H1 (cell line): ENCODE results near the gene BABAM2. TPM values are rescaled to one million over a fixed set of nuclear protein-coding genes. Genes with fewer than 3 reads are reported as not detected.

Experiments used
- CTCF ChIA-PET: fragments of 300-600 bp; sonication (Branson Sonifier 250); formaldehyde crosslinking; loops from one replicate; lab custom pipeline; 2021; ENCODE audit not compliant: partially characterized antibody; lab: Charles Lee
- POLR2A ChIA-PET: fragments of 300-600 bp; sonication (Branson Sonifier 250); formaldehyde crosslinking; loops from one replicate; lab custom pipeline; 2021; ENCODE audit warnings: inconsistent platforms; ENCODE audit not compliant: partially characterized antibody; lab: Charles Lee
- DNase-seq, 2 experiments: peaks; one replicate each; pipeline versions ENCODE4 v3.0.0 to v3.0.0-alpha.2; 2010 to 2022; ENCODE audit warnings: low spot score in 2 of 2, low read depth in 1 of 2, mixed read lengths in 1 of 2
- FAIRE-seq: peaks from 2 replicates; lab custom pipeline; 2011; peaks lifted over from hg19 to GRCh38; lab: Jason Lieb, UNC
- H2AFZ ChIP-seq: 2 replicates; pipeline ENCODE4 v1.8.1; 2012; ENCODE audit warnings: low read length, inconsistent platforms
- H2AK5ac ChIP-seq: 2 replicates; pipeline ENCODE4 v1.6.1; 2013; ENCODE audit warnings: low read depth, low read length
- H2BK120ac ChIP-seq: replicated peaks from 2 replicates; pipeline ENCODE3; 2013; ENCODE audit warnings: low read depth, low read length, inconsistent platforms
- H2BK12ac ChIP-seq: 2 replicates; pipeline ENCODE4 v1.6.1; 2013; ENCODE audit warnings: low read depth, low read length
- H2BK15ac ChIP-seq: 2 replicates; pipeline ENCODE4 v1.6.1; 2013; ENCODE audit warnings: low read length
- H2BK20ac ChIP-seq: 2 replicates; pipeline ENCODE4 v1.6.1; 2013; ENCODE audit warnings: low read length
- H2BK5ac ChIP-seq: 2 replicates; pipeline ENCODE4 v1.6.1; 2013; ENCODE audit warnings: low read depth, low read length
- H3K14ac ChIP-seq: 2 replicates; pipeline ENCODE4 v1.6.1; 2013; ENCODE audit warnings: inconsistent platforms; ENCODE audit not compliant: insufficient read length
- H3K18ac ChIP-seq: 2 replicates; pipeline ENCODE4 v1.6.1; 2013; ENCODE audit warnings: low read length; ENCODE audit errors: extremely low read depth
- H3K23ac ChIP-seq: 2 replicates; pipeline ENCODE4 v1.6.1; 2013; ENCODE audit warnings: inconsistent platforms; ENCODE audit not compliant: insufficient read length
- H3K23me2 ChIP-seq: 2 replicates; pipeline ENCODE4 v1.6.1; 2013; ENCODE audit warnings: low read depth, low read length
- H3K27ac ChIP-seq: 2 replicates; pipeline ENCODE4 v1.6.1; 2011; ENCODE audit warnings: low read depth, low read length, inconsistent platforms
- H3K27me3 ChIP-seq, 4 experiments: replicated peaks in 1 of 4; 1 replicate in 1 of 4; 2 replicates in 3 of 4; pipeline versions ENCODE4 v1.6.1 to v1.8.1; 2011 to 2013; ENCODE audit warnings: low read length in 3 of 4, mild to moderate bottlenecking in 3 of 4, inconsistent platforms in 2 of 4, mixed read lengths in 2 of 4, moderate library complexity in 1 of 4; ENCODE audit not compliant: control insufficient read depth in 3 of 4, insufficient read depth in 3 of 4; ENCODE audit errors: extremely low read depth in 1 of 4
- H3K36me3 ChIP-seq, 4 experiments: 2 replicates each; pipeline versions ENCODE4 v1.6.1 to v1.8.1; 2011 to 2013; ENCODE audit warnings: mild to moderate bottlenecking in 4 of 4, low read length in 3 of 4, moderate library complexity in 2 of 4, control low read depth in 1 of 4, inconsistent platforms in 1 of 4; ENCODE audit not compliant: insufficient read depth in 4 of 4, control insufficient read depth in 2 of 4
- H3K4ac ChIP-seq: replicated peaks from 2 replicates; pipeline ENCODE3; 2013; ENCODE audit warnings: low read length, low read depth, mixed read lengths, inconsistent platforms; ENCODE audit not compliant: insufficient read length
- H3K4me1 ChIP-seq, 4 experiments: replicated peaks in 1 of 4; 1 replicate in 1 of 4; 2 replicates in 3 of 4; pipeline versions ENCODE4 v1.6.1 to v1.8.1; 2011 to 2013; ENCODE audit warnings: low read length in 3 of 4, inconsistent platforms in 2 of 4, mixed read lengths in 1 of 4; ENCODE audit not compliant: insufficient read depth in 4 of 4, control insufficient read depth in 3 of 4
- H3K4me2 ChIP-seq, 2 experiments: 2 replicates each; pipeline versions ENCODE4 v1.6.1 to v1.8.1; 2011 to 2013; ENCODE audit warnings: low read depth in 2 of 2, low read length in 2 of 2, control low read depth in 1 of 2, inconsistent platforms in 1 of 2, mild to moderate bottlenecking in 1 of 2; ENCODE audit not compliant: insufficient read depth in 1 of 2
- H3K4me3 ChIP-seq, 4 experiments: fragments of 200-600, 300-600 bp in 1 of 4; sonication (generic), shearing (Covaris generic), sonication (Bioruptor Twin) in 1 of 4; 2 replicates each; pipeline versions ENCODE4 v1.5.1 to v1.8.1; 2011 to 2016; ENCODE audit warnings: low read length in 4 of 4, low read depth in 3 of 4, control low read depth in 2 of 4, inconsistent platforms in 2 of 4, mild to moderate bottlenecking in 2 of 4, mixed read lengths in 1 of 4, moderate library complexity in 1 of 4; ENCODE audit not compliant: insufficient read depth in 2 of 4; ENCODE audit errors: extremely low read depth in 1 of 4
- H3K56ac ChIP-seq: replicated peaks from 2 replicates; pipeline ENCODE3; 2013; ENCODE audit warnings: low read depth, mild to moderate bottlenecking, mixed read lengths, low read length, inconsistent platforms; ENCODE audit not compliant: insufficient read length
- H3K79me1 ChIP-seq: 2 replicates; pipeline ENCODE4 v1.6.1; 2013; ENCODE audit warnings: low read depth, low read length, control low read depth
- H3K79me2 ChIP-seq, 2 experiments: 2 replicates each; pipeline versions ENCODE4 v1.6.1 to v1.8.1; 2012 to 2013; ENCODE audit warnings: low read length in 2 of 2, mild to moderate bottlenecking in 2 of 2, inconsistent platforms in 1 of 2; ENCODE audit not compliant: insufficient read depth in 2 of 2, control insufficient read depth in 1 of 2
- H3K9ac ChIP-seq, 4 experiments: replicated peaks in 1 of 4; 1 replicate in 1 of 4; 2 replicates in 3 of 4; pipeline versions ENCODE4 v1.6.1 to v1.8.1; 2011 to 2013; ENCODE audit warnings: low read depth in 3 of 4, low read length in 3 of 4, control low read depth in 2 of 4, mild to moderate bottlenecking in 2 of 4, moderate library complexity in 2 of 4, inconsistent platforms in 1 of 4; ENCODE audit errors: extremely low read depth in 1 of 4
- H3K9me3 ChIP-seq, 2 experiments: 2 replicates each; pipeline versions ENCODE4 v1.6.1 to v1.8.1; 2012 to 2013; ENCODE audit warnings: mild to moderate bottlenecking in 2 of 2, moderate library complexity in 2 of 2, control low read depth in 1 of 2, inconsistent platforms in 1 of 2, low read depth in 1 of 2, low read length in 1 of 2, mixed read lengths in 1 of 2; ENCODE audit not compliant: insufficient read depth in 2 of 2
- H4K20me1 ChIP-seq, 2 experiments: replicated peaks in 1 of 2; 2 replicates each; pipeline versions ENCODE3 to v1.8.1; 2011 to 2013; ENCODE audit warnings: inconsistent platforms in 2 of 2, low read length in 2 of 2, mild to moderate bottlenecking in 1 of 2; ENCODE audit not compliant: insufficient read depth in 2 of 2, control insufficient read depth in 1 of 2
- H4K5ac ChIP-seq: 2 replicates; pipeline ENCODE4 v1.6.1; 2013; ENCODE audit warnings: low read length, low read depth, mixed read lengths, inconsistent platforms; ENCODE audit not compliant: insufficient read length
- H4K8ac ChIP-seq: 2 replicates; pipeline ENCODE4 v1.8.0; 2013; ENCODE audit warnings: mild to moderate bottlenecking, moderate library complexity, low read length, inconsistent platforms; ENCODE audit not compliant: insufficient read depth; ENCODE audit errors: extremely low read depth
- H4K91ac ChIP-seq: replicated peaks from 2 replicates; pipeline ENCODE3; 2013; ENCODE audit warnings: low read length, mixed read lengths, inconsistent platforms; ENCODE audit not compliant: insufficient read length
- KDM4A ChIP-seq: IDR thresholded peaks from one replicate; pipeline ENCODE4 v1.7.1; 2012; ENCODE audit warnings: low read depth, mild to moderate bottlenecking, moderate library complexity, low read length, inconsistent platforms; ENCODE audit not compliant: severe bottlenecking
- POLR2AphosphoS5 ChIP-seq: IDR thresholded peaks from 2 replicates; pipeline ENCODE4 v1.6.1; 2011; ENCODE audit warnings: low read depth, low read length
- USF2 ChIP-seq: IDR thresholded peaks from 2 replicates; pipeline ENCODE4 v1.6.1; 2011; ENCODE audit warnings: low read length, improper control_type of control experiment
- WGBS, 2 experiments: shearing (Covaris generic) in 1 of 2; methylation state at CpG; one replicate each; pipeline versions ENCODE4 v1.1.6 to v1.1.7; 2013 to 2015; ENCODE audit warnings: low lambda C conversion rate in 2 of 2, mixed read lengths in 2 of 2, inconsistent platforms in 1 of 2, low coverage in 1 of 2, missing lambda C conversion rate in 1 of 2; ENCODE audit not compliant: insufficient replicate concordance in 2 of 2, insufficient coverage in 1 of 2, insufficient read length in 1 of 2; ENCODE audit errors: extremely low coverage in 1 of 2, missing lambda C conversion rate in 1 of 2; 5-methylcytosine and 5-hydroxymethylcytosine counted together
- polyA plus RNA-seq, 7 experiments: library from polyadenylated mRNA; depleted of rRNA in 3 of 7; stranded (reverse) in 5 of 7; unstranded in 2 of 7; fragments of >200 nt in 5 of 7; fragments of 200-250 nt in 2 of 7; gene quantifications; 1 replicate in 5 of 7; 2 replicates in 1 of 7; 4 replicates in 1 of 7; pipeline versions ENCODE4 v1.2.1 to v1.2.3, GENCODE V29; 2011 to 2013; ENCODE audit warnings: missing spikeins in 2 of 7, mixed read lengths in 2 of 7
- total RNA-seq: library from RNA; stranded (reverse); fragmentation: NEBNext Ultra II Directional; extraction: Animal tissue kit (Norgen Biotek cat#: 25700); gene quantifications from 2 replicates; pipeline ENCODE4 v1.2.1, GENCODE V29; 2021

Gene BABAM2
- total and polyA plus RNA-seq, 2 of the 8 experiments (the other 6 are each of a cell fraction or from before 2014, with no cell fraction given), result 15.8 to 20.9 TPM

- Histone ChIP-seq H3K4me1 (peaks cover 10 to 24% (median 17%) of the 10 kb centered on the region in 4 experiments), H2AFZ (no peak overlapping the region), H3K4me3 (no peak overlapping the region), H3K4ac (no peak overlapping the region), H2BK5ac (no peak overlapping the region), H4K20me1 (no peaks in the 10 kb centered on the region), H2AK5ac (no peak overlapping the region), H3K36me3 (no peaks in the 10 kb centered on the region), H3K18ac (no peak overlapping the region), H4K5ac (no peak overlapping the region), H2BK120ac (no peak overlapping the region), H2BK12ac (no peak overlapping the region), H2BK20ac (no peak overlapping the region), H3K14ac (no peak overlapping the region), H3K79me2 (no peaks in the 10 kb centered on the region), H3K4me2 (no peak overlapping the region), H3K9ac (no peak overlapping the region), H3K9me3 (no peaks in the 10 kb centered on the region), H3K23me2 (no peaks in the 10 kb centered on the region; the same call in 1 of the 2 replicates), H4K8ac (no peak overlapping the region), H4K91ac (no peak overlapping the region), H3K23ac (no peak overlapping the region), H3K56ac (no peak overlapping the region), H3K27me3 (no peaks in the 10 kb centered on the region), H2BK15ac (no peak overlapping the region), H3K79me1 (no peaks in the 10 kb centered on the region), H3K27ac (no peak overlapping the region)
- no peak for FAIRE-seq
- 100% methylated on average over 2 of the region's 2 CpGs; no CpG with 5 or more reads in 1 of the 2 experiments for WGBS, 2 experiments
- POLR2A ChIA-PET, result no interaction called here
- no peak for DNase-seq
- CTCF ChIA-PET, result interaction anchor here (1.0 to 1.2 kb wide), 3 partner anchors 9 to 23 kb away, joined by 3 read pairs; no protein-coding TSS in a partner anchor
- TF ChIP-seq USF2 (no peak), KDM4A (no peak), POLR2AphosphoS5 (no peak)
These were observed 426.9 kb downstream of the BABAM2 start for GRCh38 chr2:28317390-28317789.
